ENCODE data around the gene DEFB114.

The DEFB114 gene

DNA sequence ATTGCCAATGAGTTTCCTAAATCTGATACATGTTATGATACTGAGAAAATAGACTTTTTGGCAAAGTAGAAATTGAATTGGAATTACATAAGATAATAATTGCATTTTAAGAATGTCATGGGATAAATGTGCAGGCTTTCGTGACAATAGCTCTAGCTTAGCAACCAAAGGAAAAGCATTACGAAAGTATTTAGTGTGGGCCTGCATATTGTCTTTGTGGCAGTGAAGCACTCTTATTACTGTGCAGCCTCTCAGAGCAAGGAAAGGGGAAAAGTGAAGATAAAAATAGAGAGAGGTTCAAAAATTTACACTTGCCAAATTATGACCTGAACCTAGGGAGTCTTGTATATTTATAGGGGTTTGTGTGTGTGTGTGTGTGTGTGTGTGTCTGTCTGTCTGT, 18.1 kb upstream of the DEFB114 start:
- 100% methylated on average over 2 of the region's 2 CpGs for WGBS (ENCODE audit: insufficient coverage)
- H3K36me3 ChIP-seq (ENCODE audit: control insufficient read depth in 4 of 4, insufficient read depth in 4 of 4, low read length in 3 of 4) = no peaks in the 10 kb centered on the region
- ChIA-PET POLR2A (no interaction called here), CTCF (no interaction called here)
- H3K9me3 ChIP-seq (ENCODE audit: control extremely low read depth in 1 of 5, control insufficient read depth in 4 of 5, insufficient read depth in 2 of 5, low read depth in 1 of 5, low read length in 4 of 5) = no peaks in the 10 kb centered on the region
- no peak overlapping the region for H3K4me3 ChIP-seq (ENCODE audit: control insufficient read depth in 1 of 7, extremely low read depth in 1 of 7, insufficient read depth in 4 of 7, low read depth in 2 of 7, low read length in 6 of 7)
- no peak overlapping the region for H3K27ac ChIP-seq (ENCODE audit: insufficient read depth in 1 of 2, low read depth in 1 of 2, low read length in 2 of 2, poor library complexity in 1 of 2, severe bottlenecking in 2 of 2)
- DNase-seq = no peak
- H3K27me3 ChIP-seq (replicated peaks in 2 of 5; ENCODE audit: control insufficient read depth in 4 of 5, insufficient read depth in 5 of 5, low read length in 4 of 5) = no peaks in the 10 kb centered on the region
- H3K4me1 ChIP-seq (ENCODE audit: control extremely low read depth in 1 of 4, control insufficient read depth in 4 of 4, insufficient read depth in 4 of 4, low read length in 3 of 4) = no peaks in the 10 kb centered on the region

DNA sequence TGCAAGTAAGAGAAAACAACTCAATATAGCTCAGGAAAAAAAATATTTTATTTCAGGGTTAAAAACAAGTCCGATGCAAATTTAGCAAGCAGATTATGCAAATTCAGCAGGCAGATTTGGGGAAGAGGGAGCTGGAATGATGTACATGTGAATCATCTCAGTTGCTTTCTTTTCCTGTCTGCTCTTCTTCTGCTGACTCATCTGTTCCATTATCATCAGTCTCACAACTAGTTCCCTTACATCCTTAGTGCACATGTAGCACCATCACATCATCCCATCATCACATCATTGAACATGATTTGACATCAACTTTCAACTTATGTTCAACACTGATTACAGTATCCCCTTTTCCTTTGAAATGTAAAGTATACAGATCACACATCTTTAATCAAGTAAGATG, 16.9 kb upstream of the DEFB114 start:
- DNase-seq = peak in 2 of 3 donors; percentile 2 to 12
- WGBS (ENCODE audit: insufficient coverage) = 100% methylated on average over 1 of the region's 1 CpG
- Histone ChIP-seq H3K9me3 (ENCODE audit: control extremely low read depth in 1 of 5, control insufficient read depth in 4 of 5, insufficient read depth in 2 of 5, low read depth in 1 of 5, low read length in 4 of 5) (no peaks in the 10 kb centered on the region), H3K27ac (ENCODE audit: insufficient read depth in 1 of 2, low read depth in 1 of 2, low read length in 2 of 2, poor library complexity in 1 of 2, severe bottlenecking in 2 of 2) (no peak overlapping the region), H3K4me1 (ENCODE audit: control extremely low read depth in 1 of 4, control insufficient read depth in 4 of 4, insufficient read depth in 4 of 4, low read length in 3 of 4) (no peaks in the 10 kb centered on the region), H3K36me3 (ENCODE audit: control insufficient read depth in 4 of 4, insufficient read depth in 4 of 4, low read length in 3 of 4) (no peaks in the 10 kb centered on the region), H3K27me3 (replicated peaks in 2 of 5; ENCODE audit: control insufficient read depth in 4 of 5, insufficient read depth in 5 of 5, low read length in 4 of 5) (no peaks in the 10 kb centered on the region), H3K4me3 (ENCODE audit: control insufficient read depth in 1 of 7, extremely low read depth in 1 of 7, insufficient read depth in 4 of 7, low read depth in 2 of 7, low read length in 6 of 7) (no peak overlapping the region)
- ChIA-PET POLR2A (no interaction called here), CTCF (interaction anchor here (1.9 kb wide), 1 partner anchor 8 kb away, joined by 4 read pairs; no protein-coding TSS in a partner anchor)

DNA sequence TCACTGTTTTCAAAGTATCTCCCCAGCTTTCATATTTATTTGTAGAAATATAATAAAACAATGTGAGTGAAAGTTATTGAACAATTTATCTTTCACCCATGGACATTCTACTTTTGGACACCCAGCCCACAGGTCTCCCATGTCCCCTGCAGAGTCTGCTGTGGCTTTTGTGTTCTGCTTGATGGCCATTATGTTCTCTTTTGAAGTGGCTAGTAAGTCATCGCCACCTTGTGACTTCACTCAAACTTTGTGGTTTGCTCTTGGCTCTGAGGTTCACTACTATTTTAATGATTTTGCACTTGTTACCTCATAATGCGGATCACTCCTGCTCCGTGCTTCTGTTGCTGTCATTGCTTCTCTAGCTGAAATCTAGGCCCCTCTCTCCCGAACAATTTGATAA, 15.6 kb upstream of the DEFB114 start:
- H3K27me3 ChIP-seq (replicated peaks in 2 of 5; ENCODE audit: control insufficient read depth in 4 of 5, insufficient read depth in 5 of 5, low read length in 4 of 5) = no peaks in the 10 kb centered on the region

DNA sequence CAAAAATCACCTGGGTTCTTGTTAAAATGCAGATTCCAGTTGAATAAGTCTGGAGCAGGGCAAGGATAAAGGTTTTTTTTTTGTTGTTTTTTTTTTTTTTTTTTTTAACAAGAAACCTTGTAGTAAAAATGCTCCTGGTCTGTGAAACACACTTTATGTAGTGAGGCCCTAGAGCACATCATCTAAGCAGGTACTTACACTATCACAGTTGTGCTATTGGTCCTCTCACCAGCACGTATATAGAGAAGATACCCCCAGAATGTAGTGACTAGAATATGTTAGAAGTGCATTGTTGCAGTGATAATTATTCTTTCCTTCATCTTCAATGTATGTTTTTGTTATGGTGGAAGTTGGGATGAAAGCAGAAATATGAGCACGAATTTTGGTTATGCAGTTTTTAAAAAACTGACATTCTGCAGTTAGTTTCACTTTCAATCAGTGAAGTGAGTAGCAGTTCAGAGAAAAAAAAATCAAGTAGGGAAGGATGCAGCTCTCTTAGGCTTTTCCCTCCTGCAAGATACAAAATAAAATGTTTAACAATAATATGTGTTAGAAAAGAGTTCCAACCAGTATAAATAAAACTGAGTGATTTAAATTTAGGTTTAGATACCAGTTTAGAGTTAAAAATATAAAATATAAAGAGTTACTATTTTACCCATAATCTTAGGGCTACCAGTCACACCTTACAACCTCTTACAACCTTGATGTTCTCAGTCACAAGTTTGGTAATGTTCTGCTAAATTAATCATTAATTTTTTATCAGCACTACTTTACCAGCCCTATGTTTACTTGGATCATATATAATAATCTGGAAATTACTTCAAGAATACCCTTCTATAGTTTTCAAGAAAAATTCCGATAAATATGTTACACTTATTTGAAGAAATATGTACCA, 14.6 kb upstream of the DEFB114 start:
- ChIA-PET CTCF (no interaction called here), POLR2A (no interaction called here)
- Histone ChIP-seq H3K9me3 (ENCODE audit: control extremely low read depth in 1 of 5, control insufficient read depth in 4 of 5, insufficient read depth in 2 of 5, low read depth in 1 of 5, low read length in 4 of 5) (no peaks in the 10 kb centered on the region), H3K4me3 (ENCODE audit: control insufficient read depth in 1 of 7, extremely low read depth in 1 of 7, insufficient read depth in 4 of 7, low read depth in 2 of 7, low read length in 6 of 7) (peak overlapping the region in 5 of 7 experiments; percentile 23 to 77 (median 44)), H3K27ac (ENCODE audit: insufficient read depth in 1 of 2, low read depth in 1 of 2, low read length in 2 of 2, poor library complexity in 1 of 2, severe bottlenecking in 2 of 2) (peak overlapping the region; percentile 18 to 34), H3K27me3 (replicated peaks in 2 of 5; ENCODE audit: control insufficient read depth in 4 of 5, insufficient read depth in 5 of 5, low read length in 4 of 5) (no peaks in the 10 kb centered on the region), H3K36me3 (ENCODE audit: control insufficient read depth in 4 of 4, insufficient read depth in 4 of 4, low read length in 3 of 4) (no peaks in the 10 kb centered on the region), H3K4me1 (ENCODE audit: control extremely low read depth in 1 of 4, control insufficient read depth in 4 of 4, insufficient read depth in 4 of 4, low read length in 3 of 4) (no peaks in the 10 kb centered on the region)
- 0% methylated on average over 1 of the region's 3 CpGs for WGBS (ENCODE audit: insufficient coverage)
- peak; percentile 7 to 40 (median 27) for DNase-seq

More for the DNA sequence above, 15.6 kb upstream of the DEFB114 start:
- no peak overlapping the region for H3K4me3 ChIP-seq (ENCODE audit: control insufficient read depth in 1 of 7, extremely low read depth in 1 of 7, insufficient read depth in 4 of 7, low read depth in 2 of 7, low read length in 6 of 7)
- H3K36me3 ChIP-seq (ENCODE audit: control insufficient read depth in 4 of 4, insufficient read depth in 4 of 4, low read length in 3 of 4) = no peaks in the 10 kb centered on the region
- H3K9me3 ChIP-seq (ENCODE audit: control extremely low read depth in 1 of 5, control insufficient read depth in 4 of 5, insufficient read depth in 2 of 5, low read depth in 1 of 5, low read length in 4 of 5) = no peaks in the 10 kb centered on the region
- no peak overlapping the region for H3K27ac ChIP-seq (ENCODE audit: insufficient read depth in 1 of 2, low read depth in 1 of 2, low read length in 2 of 2, poor library complexity in 1 of 2, severe bottlenecking in 2 of 2)
- no peaks in the 10 kb centered on the region for H3K4me1 ChIP-seq (ENCODE audit: control extremely low read depth in 1 of 4, control insufficient read depth in 4 of 4, insufficient read depth in 4 of 4, low read length in 3 of 4)
- WGBS (ENCODE audit: insufficient coverage) = 96% methylated on average over 4 of the region's 4 CpGs
- peak in 2 of 3 donors; percentile 1 to 2 for DNase-seq
- CTCF ChIA-PET = no interaction called here
- POLR2A ChIA-PET = no interaction called here

DNA sequence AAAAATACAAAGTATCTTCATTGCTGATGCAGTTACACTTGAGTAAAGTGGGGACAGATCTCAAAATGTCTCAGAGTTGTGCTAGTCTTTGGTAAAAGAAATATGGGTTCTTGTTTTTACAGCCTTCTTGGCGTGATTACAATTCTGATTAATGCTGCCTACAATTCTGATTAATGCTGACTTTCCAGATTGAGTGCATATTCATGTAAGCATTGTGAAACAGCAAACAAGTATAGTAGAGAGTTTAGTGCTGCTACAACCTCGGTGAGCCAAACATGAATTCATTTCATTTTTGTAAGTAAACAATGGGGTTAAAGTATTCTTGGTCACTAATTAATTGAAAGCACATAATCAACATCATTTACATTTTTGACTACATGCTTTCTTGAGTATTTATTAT, 5.6 kb upstream of the DEFB114 start, which contains the start of gene DEFB113:
Gene DEFB113 (minus strand): TSS at position 21 of the 400 bp plus-strand sequence. CDS start 0 bp downstream, at position 21.
- POLR2A ChIA-PET = no interaction called here
- WGBS (ENCODE audit: insufficient coverage) = 100% methylated on average over 1 of the region's 2 CpGs
- Histone ChIP-seq H3K9me3 (ENCODE audit: control extremely low read depth in 1 of 5, control insufficient read depth in 4 of 5, insufficient read depth in 2 of 5, low read depth in 1 of 5, low read length in 4 of 5) (no peaks in the 10 kb centered on the region), H3K36me3 (ENCODE audit: control insufficient read depth in 4 of 4, insufficient read depth in 4 of 4, low read length in 3 of 4) (no peaks in the 10 kb centered on the region), H3K27me3 (replicated peaks in 2 of 5; ENCODE audit: control insufficient read depth in 4 of 5, insufficient read depth in 5 of 5, low read length in 4 of 5) (no peaks in the 10 kb centered on the region), H3K4me1 (ENCODE audit: control extremely low read depth in 1 of 4, control insufficient read depth in 4 of 4, insufficient read depth in 4 of 4, low read length in 3 of 4) (no peaks in the 10 kb centered on the region), H3K27ac (ENCODE audit: insufficient read depth in 1 of 2, low read depth in 1 of 2, low read length in 2 of 2, poor library complexity in 1 of 2, severe bottlenecking in 2 of 2) (no peak within 1 kb of the TSS), H3K4me3 (ENCODE audit: control insufficient read depth in 1 of 7, extremely low read depth in 1 of 7, insufficient read depth in 4 of 7, low read depth in 2 of 7, low read length in 6 of 7) (no peak within 1 kb of the TSS)
- CTCF ChIA-PET = no interaction called here
- DNase-seq = no peak

DNA sequence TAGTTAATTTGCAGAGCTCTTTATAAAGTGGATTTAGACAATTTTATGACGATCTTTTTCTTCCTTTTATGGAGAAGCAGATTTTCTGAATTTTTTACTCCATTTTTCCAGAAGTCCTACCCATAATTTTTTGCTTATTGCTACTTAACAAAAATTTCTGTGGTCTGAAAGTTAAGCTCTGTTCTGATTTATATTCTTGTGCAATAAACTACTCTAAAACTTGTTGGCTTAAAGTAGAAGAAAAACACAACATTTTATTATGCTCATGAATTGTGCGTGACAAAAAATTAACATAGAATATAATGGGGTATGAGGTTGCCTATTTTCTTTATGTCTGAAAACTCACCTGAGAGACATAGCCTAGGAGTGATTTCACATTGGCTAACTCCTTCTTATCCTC, 2.9 kb upstream of the DEFB114 start:
- no peaks in the 10 kb centered on the region for H3K4me1 ChIP-seq (ENCODE audit: control extremely low read depth in 1 of 4, control insufficient read depth in 4 of 4, insufficient read depth in 4 of 4, low read length in 3 of 4)
- H3K9me3 ChIP-seq (ENCODE audit: control extremely low read depth in 1 of 5, control insufficient read depth in 4 of 5, insufficient read depth in 2 of 5, low read depth in 1 of 5, low read length in 4 of 5) = no peaks in the 10 kb centered on the region
- H3K27me3 ChIP-seq (replicated peaks in 2 of 5; ENCODE audit: control insufficient read depth in 4 of 5, insufficient read depth in 5 of 5, low read length in 4 of 5) = peaks cover 0 to 2% (median 0%) of the 10 kb centered on the region in 5 experiments
- H3K27ac ChIP-seq (ENCODE audit: insufficient read depth in 1 of 2, low read depth in 1 of 2, low read length in 2 of 2, poor library complexity in 1 of 2, severe bottlenecking in 2 of 2) = no peak overlapping the region
- ChIA-PET POLR2A (no interaction called here), CTCF (no interaction called here)
- DNase-seq = no peak
- WGBS (ENCODE audit: insufficient coverage) = no CpG with 5 or more reads among the region's 2 CpGs
- no peak overlapping the region for H3K4me3 ChIP-seq (ENCODE audit: control insufficient read depth in 1 of 7, extremely low read depth in 1 of 7, insufficient read depth in 4 of 7, low read depth in 2 of 7, low read length in 6 of 7)
- no peaks in the 10 kb centered on the region for H3K36me3 ChIP-seq (ENCODE audit: control insufficient read depth in 4 of 4, insufficient read depth in 4 of 4, low read length in 3 of 4)

DNA sequence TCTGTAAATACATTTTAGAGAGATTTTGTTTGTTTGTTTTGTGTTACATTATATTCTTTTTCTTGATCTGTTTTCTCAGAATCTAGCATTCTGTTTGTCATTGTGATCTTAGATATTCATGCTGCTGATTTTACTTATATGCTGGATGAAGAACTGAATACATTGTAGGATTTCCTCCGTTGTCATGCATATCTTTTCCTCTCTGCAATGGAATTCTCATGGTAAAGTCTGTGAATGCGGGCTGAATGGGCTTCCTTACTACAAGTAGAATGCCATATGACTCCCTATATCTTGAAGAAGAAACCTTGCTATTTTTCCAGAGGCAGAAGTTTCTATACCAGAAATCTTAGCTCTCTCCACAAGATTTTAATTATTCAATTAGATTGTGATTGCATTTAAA, 2.4 kb upstream of the DEFB114 start:
- no peak for DNase-seq
- H3K4me1 ChIP-seq (ENCODE audit: control extremely low read depth in 1 of 4, control insufficient read depth in 4 of 4, insufficient read depth in 4 of 4, low read length in 3 of 4) = no peaks in the 10 kb centered on the region
- ChIA-PET CTCF (no interaction called here), POLR2A (no interaction called here)
- H3K4me3 ChIP-seq (ENCODE audit: control insufficient read depth in 1 of 7, extremely low read depth in 1 of 7, insufficient read depth in 4 of 7, low read depth in 2 of 7, low read length in 6 of 7) = no peak overlapping the region
- H3K27ac ChIP-seq (ENCODE audit: insufficient read depth in 1 of 2, low read depth in 1 of 2, low read length in 2 of 2, poor library complexity in 1 of 2, severe bottlenecking in 2 of 2) = no peak overlapping the region
- H3K9me3 ChIP-seq (ENCODE audit: control extremely low read depth in 1 of 5, control insufficient read depth in 4 of 5, insufficient read depth in 2 of 5, low read depth in 1 of 5, low read length in 4 of 5) = no peaks in the 10 kb centered on the region
- WGBS (ENCODE audit: insufficient coverage) = no CpG with 5 or more reads among the region's 2 CpGs
- H3K27me3 ChIP-seq (replicated peaks in 2 of 5; ENCODE audit: control insufficient read depth in 4 of 5, insufficient read depth in 5 of 5, low read length in 4 of 5) = peaks cover 0 to 2% (median 0%) of the 10 kb centered on the region in 5 experiments
- H3K36me3 ChIP-seq (ENCODE audit: control insufficient read depth in 4 of 4, insufficient read depth in 4 of 4, low read length in 3 of 4) = no peaks in the 10 kb centered on the region

Measured in common myeloid progenitor, CD34-positive (primary cell).